Transverse colon (tissue), 4 donors: Measurements from ENCODE around the gene SLC30A1.

Source experiments
- POLR2A ChIP-seq: fragments of 450-650 bp; IDR thresholded peaks from one replicate; pipeline ENCODE4 v1.6.1; 2016; ENCODE audit warnings: antibody characterized with exemption, mild to moderate bottlenecking, moderate library complexity
- POLR2AphosphoS5 ChIP-seq, 3 donors: sonication (generic); formaldehyde crosslinking; IDR thresholded peaks; one replicate each; pipeline ENCODE4 v1.6.1; 2016; ENCODE audit warnings: antibody characterized with exemption in 3 of 3
- TF ChIP-seq, protein P1 (sequence below), 5 experiments: fragments of 200-600 bp in 3 of 5; fragments of 450-650 bp in 2 of 5; sonication (generic) in 3 of 5; IDR thresholded peaks; 1 replicate in 2 of 5; 2 replicates in 3 of 5; pipeline ENCODE4 v1.5.1; 2016 to 2017; ENCODE audit warnings: antibody characterized with exemption in 5 of 5, inconsistent platforms in 3 of 5, mild to moderate bottlenecking in 2 of 5, moderate library complexity in 1 of 5

DNA sequence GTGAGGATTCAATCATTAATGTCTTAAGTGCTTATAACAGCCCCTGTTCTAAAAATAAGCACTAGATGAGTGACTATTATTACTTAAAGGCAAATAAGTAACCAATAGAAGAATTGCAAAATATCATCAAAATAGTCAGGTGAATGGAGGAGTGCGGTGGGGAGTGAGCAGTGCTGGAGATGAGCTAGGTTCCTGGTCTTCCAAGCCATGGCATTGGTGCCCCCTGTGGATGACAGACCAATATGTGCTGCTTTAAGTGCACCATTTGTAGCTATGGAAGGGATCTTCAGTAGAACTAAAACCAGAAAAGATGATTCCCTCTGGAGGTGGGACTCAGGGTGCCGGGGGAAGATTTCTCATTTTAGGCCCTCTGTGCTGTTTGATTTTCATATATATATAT, 46.1 kb upstream of the SLC30A1 start:
- TF ChIP-seq, protein P1, sequence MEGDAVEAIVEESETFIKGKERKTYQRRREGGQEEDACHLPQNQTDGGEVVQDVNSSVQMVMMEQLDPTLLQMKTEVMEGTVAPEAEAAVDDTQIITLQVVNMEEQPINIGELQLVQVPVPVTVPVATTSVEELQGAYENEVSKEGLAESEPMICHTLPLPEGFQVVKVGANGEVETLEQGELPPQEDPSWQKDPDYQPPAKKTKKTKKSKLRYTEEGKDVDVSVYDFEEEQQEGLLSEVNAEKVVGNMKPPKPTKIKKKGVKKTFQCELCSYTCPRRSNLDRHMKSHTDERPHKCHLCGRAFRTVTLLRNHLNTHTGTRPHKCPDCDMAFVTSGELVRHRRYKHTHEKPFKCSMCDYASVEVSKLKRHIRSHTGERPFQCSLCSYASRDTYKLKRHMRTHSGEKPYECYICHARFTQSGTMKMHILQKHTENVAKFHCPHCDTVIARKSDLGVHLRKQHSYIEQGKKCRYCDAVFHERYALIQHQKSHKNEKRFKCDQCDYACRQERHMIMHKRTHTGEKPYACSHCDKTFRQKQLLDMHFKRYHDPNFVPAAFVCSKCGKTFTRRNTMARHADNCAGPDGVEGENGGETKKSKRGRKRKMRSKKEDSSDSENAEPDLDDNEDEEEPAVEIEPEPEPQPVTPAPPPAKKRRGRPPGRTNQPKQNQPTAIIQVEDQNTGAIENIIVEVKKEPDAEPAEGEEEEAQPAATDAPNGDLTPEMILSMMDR (IDR thresholded peaks at IDR 0.05) = peak in 3 of 5 experiments; percentile 10 to 22 (median 14)
- TF ChIP-seq POLR2AphosphoS5 (IDR thresholded peaks at IDR 0.05) = no peak
- no peak for TF ChIP-seq POLR2A
